GM21825 (cell line): ENCODE results near the gene RERE.
"Not testable (repeated sequence)": the region's sequence is repeated elsewhere in the genome, so short reads cannot be mapped to it uniquely, and the experiment has no call there.

Experiments used
- ATAC-seq: cut with Tn5 transposase; IDR thresholded peaks from one replicate; pipeline ENCODE4 v1.9.1; 2021; ENCODE audit warnings: mild to moderate bottlenecking, moderate library complexity; ENCODE audit not compliant: unreplicated experiment

Gene RERE

DNA sequence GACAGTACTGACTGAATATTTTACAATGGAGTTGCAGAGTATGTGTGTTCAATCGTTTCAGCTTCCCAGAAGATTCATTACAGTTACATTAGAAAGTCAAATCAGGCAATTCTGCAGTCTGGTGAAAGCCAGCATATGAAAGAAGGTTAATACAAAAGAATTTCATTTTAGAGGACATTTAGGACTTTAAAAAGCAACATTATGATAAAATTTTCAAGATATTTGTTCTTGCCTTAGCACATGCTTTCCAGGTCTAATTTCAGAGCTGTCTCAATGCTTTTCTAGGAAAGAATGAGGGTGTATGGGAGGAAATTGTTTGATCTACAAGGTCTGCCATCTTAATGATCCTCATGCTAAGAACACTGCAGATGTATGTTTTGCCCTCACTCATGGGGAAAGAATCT lies 63.2 kb downstream of the RERE start:
- ATAC-seq, result no peak

DNA sequence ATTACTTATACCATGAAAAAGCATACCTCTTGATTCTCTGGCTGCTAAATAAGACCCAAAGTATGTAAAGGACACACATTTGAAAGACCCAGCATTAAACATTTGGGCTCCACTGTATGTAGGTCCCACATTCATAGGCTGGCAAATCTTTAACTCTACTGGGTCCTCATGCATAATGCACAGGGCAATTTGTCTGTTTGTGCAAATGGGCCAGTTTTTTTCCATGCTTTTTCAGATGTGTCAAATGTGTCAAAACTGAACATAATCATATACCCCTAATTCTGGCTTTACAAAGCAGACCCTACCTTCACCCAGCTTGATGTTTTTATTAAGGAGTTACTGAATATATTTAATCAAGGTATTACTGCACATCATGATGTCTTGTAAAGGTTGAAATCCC lies 63.7 kb downstream of the RERE start:
- no peak for ATAC-seq

DNA sequence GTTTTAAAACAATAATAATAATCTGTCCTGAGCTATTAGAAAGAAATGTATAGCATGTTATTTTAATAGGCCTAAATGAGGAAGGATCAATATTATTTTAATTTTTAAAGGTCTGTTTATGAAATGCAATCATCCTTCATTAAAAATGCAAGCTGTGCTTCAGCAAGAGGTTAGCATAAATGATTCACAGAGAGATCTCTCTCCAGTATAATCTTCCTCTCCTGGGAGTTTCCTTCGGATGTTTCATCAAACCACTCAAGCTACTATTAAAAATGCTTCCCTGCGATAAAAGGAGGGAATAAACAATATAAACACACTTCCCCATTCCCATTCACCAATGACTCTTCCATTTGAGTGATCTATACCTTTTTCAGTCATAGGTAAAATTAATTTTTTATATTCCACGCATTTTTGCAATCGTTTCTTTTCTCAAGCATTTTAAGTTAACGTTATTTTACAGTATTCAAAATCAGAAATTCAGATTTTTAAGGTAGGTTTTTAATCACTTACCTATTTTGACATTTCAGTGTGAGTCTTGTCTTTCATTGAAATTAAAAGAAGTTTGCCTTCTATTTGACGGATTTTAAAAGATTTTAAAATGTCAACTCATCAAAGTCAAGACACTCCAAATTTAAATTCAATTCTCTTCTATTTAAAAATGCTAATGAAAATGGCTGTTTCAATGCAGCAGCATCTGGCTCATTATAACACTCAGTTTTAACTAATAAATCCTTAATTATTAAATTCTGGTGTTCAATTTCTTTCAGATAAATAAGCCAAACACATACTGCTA lies 64.3 kb downstream of the RERE start:
- ATAC-seq, result no peak

DNA sequence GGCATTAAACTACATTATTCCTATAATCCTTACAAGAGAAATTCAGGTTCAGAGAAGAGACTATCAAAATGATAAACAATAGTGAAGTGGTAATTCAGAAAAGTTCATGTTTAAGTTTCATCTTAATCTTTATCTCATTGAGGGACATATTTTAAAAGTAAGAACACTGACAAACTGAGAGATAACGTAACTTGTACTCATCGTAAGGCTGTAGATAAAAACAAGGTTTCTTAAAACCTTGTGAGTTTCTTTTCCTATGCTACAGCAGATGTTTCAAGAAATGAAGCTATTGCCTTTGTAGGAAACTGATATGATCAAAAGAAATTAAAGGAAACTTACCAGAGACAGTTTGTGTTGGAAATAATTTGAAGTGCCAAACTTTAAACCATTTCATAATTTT lies 65.0 kb downstream of the RERE start:
- no peak for ATAC-seq

DNA sequence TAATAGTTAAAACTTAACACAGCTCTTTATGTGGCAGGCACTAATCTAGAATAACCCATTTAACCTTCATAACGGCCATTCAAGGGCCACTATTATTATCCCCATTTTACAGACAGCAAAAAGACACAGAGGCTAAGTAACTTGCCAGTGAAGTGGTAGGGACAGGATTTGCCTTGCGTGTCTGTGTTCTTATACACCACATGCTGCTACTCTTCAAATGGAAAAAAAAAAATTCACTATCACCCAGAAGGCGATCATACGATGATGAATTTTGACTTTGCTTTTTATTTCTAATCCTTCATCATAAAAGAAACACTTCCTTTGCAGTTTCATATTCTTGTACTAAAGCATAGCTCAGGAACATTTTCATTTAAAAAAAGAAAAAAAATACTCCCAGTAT lies 65.5 kb downstream of the RERE start:
- no peak for ATAC-seq

DNA sequence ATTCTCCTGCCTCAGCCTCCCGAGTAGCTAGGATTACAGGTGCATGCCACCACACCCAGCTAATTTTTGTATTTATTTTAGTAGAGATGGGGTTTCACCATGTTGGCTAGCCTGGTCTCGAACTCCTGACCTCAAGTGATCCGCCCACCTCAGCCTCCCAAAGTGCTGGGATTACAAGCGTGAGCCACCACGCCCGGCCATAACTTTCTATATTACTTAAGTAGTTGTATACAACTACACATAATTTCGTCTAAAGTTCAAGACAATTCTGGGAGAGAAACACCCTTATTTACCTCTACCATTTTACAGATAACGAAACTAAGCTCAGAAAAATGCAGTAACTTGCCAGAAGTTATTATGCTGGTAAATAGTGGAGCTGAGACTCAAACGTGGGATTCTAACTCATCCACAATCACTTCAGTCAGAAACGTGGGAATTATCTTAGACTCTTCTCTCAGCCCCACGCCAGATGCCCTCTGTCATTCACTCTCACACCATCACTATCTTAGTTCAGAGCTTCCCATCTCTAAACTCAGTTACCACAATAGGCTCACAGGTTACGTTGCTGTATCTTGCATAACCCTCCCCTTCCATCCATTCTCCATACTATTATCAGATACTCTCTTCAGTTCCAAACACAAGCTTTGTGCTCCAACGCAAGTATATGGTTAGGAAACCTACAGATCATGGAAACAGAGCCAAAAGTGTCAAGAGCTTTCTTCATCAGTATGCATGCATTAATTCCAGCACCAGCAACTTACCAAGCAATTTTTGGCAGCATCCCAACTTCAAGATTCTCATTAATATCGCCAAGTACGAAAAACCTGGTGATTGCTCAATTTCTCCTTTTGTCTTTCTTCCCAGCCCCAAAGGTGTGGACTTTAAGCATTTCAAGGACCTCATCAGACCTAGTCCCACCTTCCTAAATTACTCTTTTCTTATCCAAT lies 69.3 kb downstream of the RERE start:
- no peak for ATAC-seq

DNA sequence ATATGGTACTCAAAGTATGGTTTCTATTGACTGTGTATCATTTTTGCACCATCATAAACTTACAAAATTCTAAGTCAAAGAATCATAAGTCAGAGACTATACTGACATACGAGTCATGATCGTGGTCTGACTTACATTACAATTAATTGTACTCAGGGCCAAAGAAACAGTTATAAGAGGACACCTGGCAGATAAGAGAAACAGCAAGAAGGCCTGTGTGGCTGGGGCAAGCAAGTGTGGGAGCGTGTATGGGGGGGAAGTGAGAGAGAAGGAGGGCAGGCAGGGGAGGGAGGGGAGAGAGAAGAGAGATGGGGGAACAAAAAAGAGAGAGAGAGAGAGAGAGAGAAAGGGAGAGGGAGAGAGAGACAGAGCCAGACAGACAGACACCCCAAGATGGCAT lies 70.9 kb downstream of the RERE start:
- no peak for ATAC-seq

DNA sequence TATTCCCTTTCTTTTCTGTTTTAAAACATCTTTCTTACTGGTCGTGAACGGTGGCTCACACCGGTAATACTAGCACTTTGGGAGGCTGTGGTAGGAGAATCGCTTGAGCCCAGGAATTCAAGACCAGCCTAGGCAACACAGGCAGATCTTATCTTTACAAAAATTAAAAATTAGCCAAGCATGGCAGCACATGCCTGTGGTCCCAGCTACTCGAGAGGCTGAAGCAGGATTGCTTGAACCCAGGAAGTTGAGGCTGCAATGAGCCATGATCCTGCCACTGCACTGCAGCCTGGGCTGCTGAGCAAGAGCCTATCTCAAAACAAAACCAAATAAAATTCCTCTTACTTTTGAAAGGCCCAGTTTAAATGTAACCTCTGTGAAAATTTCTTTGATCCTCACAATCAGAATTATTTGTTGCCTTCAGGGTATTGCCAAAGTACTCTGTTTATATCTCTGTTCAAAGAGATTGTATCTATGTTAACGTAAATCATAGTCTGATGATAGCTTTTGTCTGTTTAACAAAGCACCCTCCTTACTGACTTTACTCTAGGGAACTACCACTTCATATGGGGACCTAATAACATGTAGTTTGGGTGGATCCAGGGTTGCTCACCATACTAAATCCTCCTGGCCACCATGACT lies 71.6 kb downstream of the RERE start:
- ATAC-seq, result no peak

DNA sequence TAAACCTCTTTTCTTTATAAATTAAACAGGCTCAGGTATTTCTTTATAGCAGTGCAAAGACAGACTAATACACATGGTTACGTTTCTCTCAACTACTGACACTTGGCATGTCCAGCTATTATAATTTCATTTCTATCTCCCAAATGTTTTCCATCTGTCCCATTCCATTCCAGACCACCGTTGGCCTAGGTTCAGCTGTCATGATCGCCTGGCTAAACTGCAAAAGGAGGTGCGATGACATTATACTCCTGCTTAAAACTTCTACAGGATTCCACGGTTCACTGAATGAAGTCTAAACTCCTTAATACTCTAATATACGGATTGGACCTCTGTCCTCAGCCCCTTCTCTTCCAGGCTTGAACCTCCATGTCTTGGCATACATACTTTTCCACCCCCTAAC lies 72.1 kb downstream of the RERE start:
- ATAC-seq, result no peak

DNA sequence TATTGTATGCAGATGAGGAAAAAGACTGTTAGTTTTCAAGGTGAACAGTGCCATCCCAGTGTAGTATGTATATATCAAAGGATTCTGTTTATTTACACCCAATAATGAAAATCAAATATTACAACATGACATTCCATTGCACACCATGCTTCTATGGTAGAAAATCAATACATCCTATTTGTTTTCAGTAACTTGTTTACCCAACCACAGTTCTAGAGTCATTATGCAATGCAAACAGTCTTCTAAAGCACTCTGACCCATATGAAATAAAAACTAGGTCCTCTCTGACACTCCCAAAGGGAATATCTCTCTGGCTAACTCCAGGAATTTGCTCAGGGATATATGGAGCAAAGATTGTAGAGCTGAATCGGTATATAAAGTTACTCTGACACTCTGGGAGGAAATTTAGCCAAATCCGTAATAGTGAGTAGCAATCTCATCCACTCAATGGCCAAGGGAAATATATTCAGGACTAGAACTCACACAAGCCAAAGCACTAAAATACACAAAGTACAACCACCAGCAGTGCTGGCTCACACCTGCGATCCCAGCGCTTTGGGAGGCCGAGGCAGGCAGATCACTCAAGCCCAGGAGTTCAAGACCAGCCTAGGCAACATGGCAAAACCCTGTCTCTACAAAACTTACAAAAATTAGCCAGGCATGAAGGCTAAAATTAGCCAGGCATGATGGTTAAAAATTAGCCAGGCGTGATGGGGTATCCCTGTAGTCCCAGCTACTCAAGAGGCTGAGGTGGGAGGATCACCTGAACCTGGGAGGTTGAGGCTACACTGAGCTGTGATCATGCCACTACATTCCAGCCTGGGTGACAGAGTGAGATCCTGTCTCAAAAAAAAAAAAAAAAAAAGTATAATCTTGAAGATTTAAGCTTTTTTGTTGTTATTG lies 75.2 kb downstream of the RERE start:
- no peak for ATAC-seq

DNA sequence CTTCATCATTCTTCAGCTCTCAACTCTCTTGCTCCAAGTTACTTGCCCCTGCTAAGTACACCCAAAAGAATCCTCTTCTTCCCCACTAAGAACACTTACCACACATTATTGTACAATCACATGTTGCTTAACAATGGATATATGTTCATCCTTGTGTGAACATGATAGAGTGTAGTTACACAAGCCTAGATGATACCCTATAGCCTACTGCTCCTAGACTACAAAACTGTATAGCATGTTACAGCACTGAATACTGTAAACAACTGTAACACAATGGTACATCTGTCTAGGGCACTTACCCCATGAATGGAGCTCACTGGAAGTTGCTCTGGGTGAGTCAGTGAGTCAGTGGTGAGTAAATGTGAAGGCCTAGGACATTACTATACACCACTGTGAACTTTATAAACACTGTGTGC lies 77.4 kb downstream of the RERE start:
- no peak for ATAC-seq

DNA sequence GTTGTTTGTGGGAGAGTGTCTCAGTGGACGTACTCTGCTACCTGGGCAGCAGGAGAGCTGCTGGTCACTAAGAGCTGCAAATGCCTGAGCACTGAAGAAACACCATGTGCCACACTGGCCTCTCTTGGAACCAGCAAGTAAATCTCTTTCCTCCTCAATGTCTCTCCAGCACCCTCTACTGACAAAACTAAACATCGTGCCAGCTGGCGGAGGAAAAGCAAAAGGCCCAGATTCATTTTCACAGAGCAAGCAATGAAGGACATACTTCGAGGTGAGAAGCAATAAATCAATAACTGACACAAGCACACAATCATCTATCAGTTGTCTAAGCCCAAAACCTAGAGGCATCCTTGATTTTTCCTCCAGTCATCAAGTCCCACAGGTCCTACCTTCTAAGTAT lies 78.1 kb downstream of the RERE start:
- no peak for ATAC-seq

DNA sequence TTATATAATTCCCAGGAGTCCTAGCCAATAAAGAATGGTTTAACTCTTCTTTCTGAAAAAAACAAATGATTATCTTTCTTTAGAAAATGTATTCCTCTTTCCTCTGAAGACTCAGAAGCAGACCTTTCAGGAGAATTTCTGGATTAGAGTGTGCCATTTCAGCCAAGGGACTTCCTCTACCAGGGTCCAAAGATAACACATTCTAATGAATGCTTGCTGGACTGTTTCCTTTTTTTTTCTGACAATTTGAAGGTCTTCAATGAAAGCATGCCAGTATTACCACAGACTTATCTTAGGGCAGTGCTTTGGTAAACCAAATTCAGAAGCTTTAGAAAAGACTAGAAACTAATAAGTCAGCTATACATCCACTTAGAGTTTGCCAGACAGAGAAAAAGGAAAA lies 80.5 kb downstream of the RERE start:
- ATAC-seq, result no peak

DNA sequence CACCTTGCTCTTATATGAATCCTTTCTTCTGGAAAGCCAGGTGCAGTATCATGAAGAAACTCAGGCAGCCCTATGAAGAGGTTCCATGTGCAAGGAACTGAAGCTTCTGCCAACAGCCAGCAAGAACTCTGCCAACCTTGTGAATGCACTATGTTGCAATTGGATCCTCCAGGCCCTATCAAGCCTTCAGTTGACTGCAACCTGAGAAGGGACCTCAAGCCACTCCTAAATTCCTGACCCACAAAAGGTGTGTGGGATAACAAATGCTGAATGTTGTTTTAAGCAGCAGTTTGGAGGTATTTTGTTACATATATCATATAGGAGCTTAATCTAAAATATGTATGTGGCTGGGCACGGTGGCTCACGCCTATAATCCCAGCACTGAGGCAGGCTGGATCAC lies 84.0 kb downstream of the RERE start:
- no peak for ATAC-seq

DNA sequence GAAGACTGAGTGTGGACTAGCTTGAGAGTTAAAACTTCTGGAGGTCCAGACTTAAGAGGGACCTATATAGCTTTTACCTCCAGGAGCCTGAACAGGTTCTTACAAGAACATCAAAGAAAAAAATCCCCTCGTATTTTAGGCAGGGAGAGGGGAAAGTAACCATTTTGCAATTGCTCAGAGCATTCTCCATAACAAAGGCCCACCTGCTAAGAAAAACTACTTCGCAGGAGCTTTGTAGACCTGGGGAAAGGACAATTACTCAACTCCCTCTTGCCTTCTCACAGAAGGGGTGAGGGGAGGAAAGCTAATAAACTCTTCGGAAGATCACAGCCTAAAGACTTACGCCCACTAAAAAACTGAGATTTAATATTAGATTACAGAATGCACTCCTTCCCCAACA lies 86.3 kb downstream of the RERE start:
- no peak for ATAC-seq

DNA sequence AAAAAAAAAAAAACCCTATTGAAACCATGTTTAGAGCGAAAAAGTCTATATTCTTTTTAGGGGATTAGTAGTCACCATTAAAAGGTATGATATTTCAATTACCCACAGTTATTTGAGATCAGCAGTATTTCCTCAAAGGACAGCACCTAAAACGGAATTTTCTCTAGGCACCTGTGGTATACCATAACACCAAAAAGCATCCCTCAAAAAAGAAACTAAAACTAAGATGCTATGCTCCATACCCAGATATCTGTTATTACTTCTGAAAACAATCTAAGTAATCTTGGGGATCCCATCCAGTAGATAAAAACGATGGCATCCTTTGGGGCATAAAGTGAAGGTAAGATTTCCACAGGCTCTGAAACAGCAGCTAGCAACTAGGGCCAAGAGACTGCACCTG lies 89.0 kb downstream of the RERE start:
- no peak for ATAC-seq

DNA sequence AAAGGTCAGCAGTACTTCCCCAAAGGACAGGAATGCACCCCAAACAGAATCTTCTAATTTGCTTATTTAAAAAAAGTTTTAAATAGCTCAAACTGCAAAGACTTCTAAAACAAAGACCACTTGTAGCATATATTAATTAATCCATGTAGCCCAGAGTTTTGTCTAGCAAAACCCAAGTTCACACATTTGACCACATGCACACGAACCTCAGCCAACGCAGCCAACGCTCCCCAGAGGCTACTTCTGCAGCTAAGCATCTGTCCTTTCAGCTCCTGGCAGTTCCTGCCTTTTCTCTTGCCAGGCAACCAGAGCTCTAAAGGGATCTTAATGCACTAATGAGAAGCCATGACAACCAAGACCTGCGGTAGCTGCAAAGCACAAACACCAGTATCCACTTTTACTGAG lies 89.6 kb downstream of the RERE start:
- no peak for ATAC-seq

DNA sequence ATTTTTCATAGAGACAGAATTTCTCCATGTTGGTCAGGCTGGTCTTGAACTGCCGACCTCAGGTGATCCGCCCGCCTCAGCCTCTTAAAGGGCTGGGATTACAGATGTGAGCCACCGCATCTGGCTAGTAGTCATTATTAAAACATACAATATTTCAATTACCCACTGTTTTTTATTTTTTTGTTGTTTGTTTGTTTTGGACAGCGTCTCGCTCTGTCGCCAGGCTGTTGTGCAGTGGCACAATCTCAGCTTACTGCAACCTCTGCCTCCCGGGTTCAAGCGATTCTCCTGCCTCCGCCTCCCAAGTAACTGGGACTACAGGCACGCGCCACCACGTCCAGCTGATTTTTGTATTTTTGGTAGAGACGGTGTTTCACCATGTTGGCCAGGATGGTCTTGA lies 90.1 kb downstream of the RERE start:
- ATAC-seq, result not testable (repeated sequence)

DNA sequence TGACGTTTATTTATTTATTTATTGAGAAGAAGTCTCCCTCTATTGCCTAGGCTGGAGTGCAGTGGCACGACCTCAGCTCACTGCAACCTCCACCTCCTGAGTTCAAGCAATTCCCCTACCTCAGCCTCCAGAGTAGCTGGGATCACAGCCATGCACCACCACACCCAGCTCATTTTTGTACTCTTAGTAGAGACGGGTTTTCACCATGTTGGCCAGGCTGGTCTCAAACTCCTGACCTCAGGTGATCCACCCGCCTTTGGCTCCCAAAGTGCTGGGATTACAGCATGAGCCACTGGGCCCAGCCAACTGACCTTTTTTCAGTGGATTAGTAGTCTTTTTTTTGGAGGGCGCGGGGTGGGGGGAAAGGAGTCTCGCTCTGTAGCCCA lies 90.6 kb downstream of the RERE start:
- not testable (repeated sequence) for ATAC-seq

DNA sequence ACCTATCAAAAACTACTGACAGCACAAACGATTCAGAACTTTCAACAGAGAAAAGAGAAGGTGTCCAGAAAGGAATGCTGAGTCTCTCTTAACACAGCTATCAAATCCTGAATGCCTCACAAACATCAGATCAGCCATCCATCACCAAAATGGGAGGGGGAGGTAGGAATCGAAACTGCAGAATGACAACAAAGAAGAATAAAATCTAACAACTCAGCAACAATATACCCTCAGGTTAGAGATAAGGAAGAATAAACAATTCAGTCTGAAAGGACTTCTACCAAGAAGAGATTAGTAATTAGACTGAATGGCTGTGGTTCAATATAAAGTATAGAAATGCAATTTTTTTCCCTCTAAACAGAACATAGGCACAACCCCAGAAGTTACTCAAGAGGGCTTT lies 94.4 kb downstream of the RERE start:
- no peak for ATAC-seq

DNA sequence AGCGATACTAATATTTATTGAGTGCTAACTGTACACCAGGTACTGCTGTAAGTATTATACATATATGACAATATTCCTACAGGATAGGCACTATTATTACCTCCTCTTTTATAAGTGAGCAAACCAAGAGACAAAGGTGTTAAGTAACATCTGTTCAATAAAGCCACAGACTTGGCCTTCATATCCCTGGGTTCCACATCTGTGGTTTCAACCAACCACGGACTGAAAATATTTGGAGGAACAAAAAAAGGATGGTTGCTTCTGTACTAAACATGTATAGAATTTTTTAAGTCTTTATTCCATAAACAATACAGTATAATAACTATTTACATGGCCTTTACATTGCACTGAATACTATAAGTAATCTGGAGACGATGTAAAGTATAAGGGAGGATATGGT lies 95.1 kb downstream of the RERE start:
- no peak for ATAC-seq
